ENCODE results near the gene MACROD1.

DNA sequence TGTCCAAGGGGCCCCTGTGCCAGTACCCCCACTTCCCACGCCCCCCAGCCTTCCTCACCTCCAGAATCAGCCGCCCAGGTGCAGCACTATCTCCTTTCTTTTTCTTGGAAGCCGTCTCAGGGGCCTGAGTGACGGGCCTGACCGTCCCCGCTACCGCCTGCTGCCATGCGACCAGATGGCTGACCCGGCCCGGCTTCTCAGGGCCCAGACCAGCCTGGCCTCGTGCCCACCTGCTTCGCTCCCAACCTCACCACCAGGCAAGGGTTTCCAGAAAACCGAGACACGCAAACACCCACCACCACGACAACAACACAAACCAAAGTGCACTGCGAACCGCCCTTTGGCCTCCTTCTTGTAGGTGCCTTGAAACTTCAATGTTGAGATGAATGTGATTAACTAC is 39.1 kb downstream of the MACROD1 start:
- TF ChIP-seq, protein P1, sequence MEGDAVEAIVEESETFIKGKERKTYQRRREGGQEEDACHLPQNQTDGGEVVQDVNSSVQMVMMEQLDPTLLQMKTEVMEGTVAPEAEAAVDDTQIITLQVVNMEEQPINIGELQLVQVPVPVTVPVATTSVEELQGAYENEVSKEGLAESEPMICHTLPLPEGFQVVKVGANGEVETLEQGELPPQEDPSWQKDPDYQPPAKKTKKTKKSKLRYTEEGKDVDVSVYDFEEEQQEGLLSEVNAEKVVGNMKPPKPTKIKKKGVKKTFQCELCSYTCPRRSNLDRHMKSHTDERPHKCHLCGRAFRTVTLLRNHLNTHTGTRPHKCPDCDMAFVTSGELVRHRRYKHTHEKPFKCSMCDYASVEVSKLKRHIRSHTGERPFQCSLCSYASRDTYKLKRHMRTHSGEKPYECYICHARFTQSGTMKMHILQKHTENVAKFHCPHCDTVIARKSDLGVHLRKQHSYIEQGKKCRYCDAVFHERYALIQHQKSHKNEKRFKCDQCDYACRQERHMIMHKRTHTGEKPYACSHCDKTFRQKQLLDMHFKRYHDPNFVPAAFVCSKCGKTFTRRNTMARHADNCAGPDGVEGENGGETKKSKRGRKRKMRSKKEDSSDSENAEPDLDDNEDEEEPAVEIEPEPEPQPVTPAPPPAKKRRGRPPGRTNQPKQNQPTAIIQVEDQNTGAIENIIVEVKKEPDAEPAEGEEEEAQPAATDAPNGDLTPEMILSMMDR (IDR thresholded peaks at IDR 0.05), result no peak
- TF ChIP-seq POLR2A (IDR thresholded peaks at IDR 0.05), result no peak
